HG02798 (cell line): ENCODE data around the gene SHH.

ENCODE experiments used
- ATAC-seq: cut with Tn5 transposase; IDR thresholded peaks from one replicate; pipeline ENCODE4 v1.9.1; 2021; ENCODE audit warnings: mild to moderate bottlenecking; ENCODE audit not compliant: unreplicated experiment, poor library complexity

SHH gene

DNA sequence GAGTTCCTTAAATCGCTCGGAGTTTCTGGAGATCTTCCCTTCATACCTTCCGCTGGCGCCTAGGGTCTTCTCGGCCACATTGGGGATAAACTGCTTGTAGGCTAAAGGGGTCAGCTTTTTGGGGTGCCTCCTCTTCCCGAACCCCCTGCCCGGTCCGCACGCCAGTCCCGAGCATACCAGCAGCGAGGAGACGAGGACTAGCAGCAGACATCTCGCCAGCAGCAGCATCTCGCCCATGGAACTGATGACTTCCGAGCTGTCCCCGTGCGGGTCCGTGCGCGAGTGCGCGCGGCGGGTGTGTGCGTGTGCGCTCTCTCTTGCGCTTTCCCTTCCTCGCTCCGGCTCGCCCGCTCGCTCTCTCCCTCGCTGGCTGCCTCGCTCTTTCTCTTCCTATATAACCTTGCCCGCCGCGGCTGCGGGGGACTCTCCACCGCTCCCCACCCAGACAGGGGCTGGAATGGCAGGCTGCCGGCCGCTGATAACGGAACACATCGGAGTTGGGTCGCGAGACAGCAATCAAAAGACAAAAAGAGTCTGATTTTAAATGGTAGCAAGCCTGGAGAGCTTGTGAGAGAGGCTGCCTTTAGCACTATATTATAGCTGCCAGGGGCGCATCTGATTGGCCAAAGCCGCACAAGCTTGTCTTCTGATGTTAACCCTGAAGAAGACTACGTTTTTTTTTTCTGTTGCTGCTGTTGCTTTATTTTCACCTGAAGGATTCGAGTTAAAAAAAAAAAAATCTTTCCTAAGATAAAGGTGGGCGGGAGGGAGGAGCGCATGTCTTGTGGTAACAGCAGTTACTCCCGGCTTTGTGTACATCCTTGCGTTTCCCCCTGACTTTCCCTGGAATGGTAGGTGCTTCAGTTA is at the start of gene SHH:
Gene SHH (minus strand): TSS at position 569 of the 867 bp plus-strand sequence. CDS start 341 bp downstream, at position 228.
- no peak for ATAC-seq

DNA sequence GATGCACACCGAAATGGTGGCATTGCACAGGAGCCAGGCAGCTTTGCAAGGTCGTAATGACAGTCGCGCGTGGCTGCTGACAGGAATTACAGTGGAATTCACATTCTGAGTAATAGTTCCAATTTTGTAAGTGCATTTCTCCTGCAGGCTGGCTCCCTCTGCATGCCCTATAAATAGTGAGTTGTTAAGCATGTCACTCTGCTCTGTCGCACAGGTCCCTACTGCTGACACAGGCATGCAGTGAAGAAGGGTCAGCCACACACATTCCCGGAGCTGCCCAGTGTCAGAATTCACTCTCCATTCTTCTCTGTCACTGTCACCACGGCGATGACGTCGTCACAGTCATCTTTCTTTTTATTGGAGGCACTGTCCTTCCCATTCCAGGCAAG is 49.2 kb upstream of the SHH start:
- ATAC-seq: no peak

DNA sequence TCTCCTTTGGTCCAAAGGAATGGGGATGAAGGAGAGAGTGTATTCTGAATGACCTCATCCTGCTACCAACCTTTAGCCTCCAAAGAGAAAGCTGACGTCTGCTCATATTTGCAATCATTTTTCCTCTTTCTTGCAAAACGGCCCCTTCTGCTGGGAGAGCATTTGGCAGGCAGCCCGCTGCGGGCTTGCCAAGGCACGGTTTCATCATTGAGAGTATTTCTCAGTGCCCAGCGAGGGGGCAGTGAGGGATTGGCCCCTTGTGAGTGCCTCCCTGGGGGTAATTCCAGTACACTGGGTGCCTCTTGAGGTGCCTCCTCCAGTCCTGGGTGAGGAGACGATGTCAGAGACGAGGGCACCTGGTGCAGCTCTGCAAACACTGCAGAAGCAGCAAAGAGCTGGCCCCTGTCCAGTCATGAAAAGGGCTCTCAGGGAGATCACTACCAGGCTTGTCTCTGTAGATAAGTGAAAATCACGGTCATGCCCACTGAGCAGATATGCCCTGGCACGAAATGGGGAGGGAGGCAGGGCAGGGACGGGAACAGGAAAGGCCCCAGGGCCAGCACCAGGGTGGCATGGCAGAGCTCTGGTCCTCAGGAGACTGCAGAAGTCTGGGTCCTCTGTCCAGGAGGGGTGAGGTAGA is 48.7 kb upstream of the SHH start:
- ATAC-seq: no peak

DNA sequence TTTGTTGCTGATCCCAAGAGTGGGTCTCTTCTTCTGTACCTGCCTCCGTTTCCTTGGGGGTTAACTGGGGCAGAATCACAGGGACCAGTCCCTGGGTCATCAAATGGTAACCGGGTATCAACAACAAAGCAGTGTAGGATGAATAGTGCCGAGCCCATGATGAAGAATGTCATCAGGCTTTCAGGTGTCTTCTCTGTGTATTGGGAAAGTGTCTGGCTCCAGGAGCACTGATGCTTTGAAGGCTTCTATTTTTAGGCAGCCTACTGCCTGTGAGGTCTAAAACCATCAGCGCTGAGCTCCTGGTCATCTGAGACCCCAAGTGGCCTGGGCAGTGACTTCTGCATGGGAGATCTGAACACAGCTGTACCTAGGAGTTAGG is 48.2 kb upstream of the SHH start:
- ATAC-seq: no peak

DNA sequence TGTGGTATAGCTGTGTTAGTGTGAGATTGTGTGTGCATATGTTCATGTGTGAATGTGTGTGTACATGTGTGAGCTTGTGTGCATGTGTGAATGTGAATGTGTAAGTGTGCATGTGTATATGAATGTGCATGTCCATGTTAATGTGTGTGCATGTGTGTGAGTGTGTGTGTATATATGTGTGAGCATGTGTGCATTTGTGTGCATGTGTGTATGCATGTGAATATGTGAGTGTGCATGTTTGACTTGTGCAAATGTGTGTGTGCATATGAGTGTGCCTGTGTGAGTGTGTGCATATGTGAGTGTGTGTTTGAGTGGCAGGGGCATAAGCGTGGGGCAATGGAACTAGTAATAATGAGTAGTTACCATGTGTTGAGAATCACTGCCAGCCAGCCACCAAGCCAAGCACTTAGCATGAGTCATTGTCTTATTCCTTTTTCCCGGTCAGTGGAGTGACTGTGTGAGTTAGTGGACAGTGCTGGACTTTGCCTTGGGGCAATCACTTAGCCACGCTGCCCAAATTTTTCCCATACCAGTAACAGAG is 46.3 kb upstream of the SHH start:
- ATAC-seq: no peak

DNA sequence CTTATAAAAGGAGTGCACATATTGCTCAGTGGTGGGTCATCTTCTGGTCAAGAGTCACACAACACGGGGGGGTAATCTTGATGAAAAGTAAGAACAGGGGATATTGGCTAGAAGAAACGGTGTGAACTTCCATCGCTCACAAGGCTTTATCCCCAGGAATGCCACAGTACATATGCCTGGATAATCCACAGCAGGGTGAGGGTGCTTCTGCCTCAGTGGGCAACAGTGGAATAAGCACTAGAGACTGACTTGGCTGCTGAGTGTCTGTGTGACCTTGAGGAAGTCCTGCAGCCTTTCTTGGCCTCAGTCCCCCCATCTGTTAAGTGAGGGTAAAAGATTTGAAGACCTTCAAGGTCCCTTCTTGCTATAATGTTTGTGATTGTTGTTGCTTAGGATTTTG is 44.9 kb upstream of the SHH start:
- ATAC-seq: no peak

- no peak for ATAC-seq
Observed at GRCh38 chr7:155856656-155857055, 44.4 kb upstream of the SHH start.

DNA sequence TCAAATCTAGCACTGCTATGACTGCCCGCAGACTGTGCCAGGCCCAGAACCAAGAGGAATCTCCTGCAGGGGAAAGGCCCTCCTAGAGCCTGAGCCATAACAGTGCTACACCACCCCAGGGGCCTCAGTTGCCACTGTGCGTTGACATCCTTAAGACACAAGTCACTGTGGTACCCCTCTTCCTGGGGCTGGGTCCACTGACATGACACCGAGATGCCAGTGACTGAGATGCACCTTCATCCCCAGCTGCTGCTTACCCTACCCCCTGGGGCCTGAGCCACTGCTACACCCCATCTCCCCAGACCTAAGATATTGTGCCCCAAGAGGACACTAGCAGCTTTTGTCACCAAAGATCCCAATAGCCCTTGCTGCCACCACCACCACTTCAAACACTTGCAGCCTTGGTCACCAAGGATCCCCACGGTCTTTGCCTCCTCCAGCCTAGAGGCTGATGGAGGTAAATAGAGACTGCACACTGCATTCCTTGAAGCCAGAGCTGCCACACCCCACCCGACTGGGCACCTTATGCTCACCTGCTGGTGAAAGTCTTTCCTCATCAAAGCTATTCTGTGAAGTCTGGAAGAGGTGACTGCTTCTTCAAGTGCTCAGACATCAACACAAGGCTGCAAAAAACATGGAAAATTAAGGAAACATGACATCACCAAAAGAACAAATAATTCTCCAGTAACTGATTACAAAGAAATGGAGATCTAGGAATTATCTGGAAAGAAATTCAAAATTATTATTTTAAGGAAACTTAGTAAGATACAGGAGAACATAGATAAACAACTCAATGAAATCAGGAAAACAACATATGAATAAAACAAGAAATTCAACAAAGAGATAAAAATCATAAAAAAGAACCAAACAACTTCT is 40.4 kb upstream of the SHH start:
- no peak for ATAC-seq

DNA sequence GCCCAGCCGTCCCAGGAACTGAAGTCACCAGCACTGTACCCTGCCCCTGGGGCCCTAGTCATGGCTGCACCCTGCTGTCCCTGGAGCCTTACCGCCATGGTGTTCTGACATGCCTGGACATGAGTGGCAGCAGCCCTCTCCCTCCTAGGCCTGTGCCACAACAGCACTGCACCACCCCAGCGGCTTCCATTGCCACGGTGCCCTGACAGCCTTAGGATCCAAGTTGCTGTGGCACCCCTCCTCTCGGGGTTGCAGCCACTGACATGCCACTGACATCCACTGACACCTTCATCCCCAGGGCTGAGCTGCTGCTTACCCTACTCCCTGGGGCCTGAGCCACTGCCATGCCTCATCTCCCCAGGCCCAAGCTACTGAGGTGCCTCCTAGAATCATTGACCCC is 39.6 kb upstream of the SHH start:
- no peak for ATAC-seq

GRCh38 chr7:155850766-155851678 is 38.8 kb upstream of the SHH start:
- ATAC-seq: no peak

- ATAC-seq: no peak
Observed at GRCh38 chr7:155850001-155850436, 37.8 kb upstream of the SHH start.

GRCh38 chr7:155848691-155849669 is 36.7 kb upstream of the SHH start:
- ATAC-seq: no peak

DNA sequence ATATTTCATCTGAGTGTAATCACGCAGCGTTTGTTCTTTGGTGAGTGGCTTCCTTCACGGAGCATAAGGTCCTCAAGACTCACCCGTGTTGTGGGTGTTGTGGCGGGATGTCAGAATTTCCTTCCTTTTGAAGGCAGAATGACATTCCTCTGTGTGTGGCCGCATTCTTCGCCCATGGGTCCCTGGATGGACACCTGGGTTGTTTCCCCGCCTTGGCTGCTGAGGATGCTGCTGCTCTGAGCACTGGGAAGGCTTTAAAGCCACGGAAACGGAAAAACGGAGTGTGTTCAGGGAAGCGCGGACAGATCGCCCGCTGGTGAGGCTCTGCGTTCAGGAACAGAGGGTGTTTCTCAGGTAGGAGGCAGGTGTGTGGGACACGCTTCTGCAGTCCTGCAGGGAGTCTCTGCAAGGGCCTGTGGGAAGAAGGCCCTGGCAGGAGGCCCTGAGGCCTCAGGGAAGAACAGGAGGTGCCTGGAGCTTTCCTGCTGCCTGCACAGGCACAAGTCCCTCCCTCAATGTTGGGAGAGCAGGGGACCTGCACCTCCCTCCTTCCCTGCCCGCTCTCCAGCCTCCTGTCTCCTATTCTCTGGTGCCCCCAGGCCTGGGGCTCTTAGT is 35.7 kb upstream of the SHH start:
- ATAC-seq: no peak

DNA sequence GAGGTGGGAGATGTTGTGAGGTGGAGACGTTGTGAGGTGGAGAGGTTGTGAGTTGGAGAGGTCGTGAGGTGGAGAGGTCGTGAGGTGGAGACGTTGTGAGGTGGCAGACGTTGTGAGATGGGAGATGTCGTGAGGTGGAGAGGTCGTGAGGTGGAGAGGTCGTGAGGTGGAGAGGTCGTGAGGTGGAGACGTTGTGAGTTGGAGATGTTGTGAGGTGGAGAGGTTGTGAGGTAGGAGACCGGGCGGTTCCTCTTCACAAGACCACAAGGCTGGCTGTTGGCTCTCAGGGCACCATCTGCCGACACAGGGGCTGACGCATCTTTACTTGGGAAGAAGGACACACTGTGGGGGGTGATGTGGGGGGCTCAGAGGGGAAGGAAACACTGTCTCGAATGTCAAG is 34.7 kb upstream of the SHH start:
- ATAC-seq: no peak

- ATAC-seq: no peak
Observed at GRCh38 chr7:155846156-155846555, 33.9 kb upstream of the SHH start.

DNA sequence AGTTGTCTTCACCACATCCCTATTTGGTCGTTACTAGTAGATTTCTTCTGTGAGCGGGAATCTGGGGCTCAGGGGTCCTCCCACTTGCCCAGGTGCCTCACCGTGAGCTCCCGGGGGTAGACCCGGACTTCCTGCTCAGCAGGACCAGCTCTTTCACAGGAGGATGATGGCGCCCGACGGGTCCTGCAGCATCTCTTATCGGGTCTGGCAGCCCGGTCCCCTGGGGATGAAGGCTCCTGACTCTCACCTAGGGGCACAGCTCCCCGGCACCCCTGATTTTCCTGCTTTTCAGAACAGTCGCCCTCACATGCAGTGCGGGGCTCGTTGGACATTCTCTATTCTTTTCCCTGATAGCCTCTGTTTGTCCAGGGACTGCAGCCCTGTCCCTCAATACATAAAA is 33.0 kb upstream of the SHH start:
- no peak for ATAC-seq

GRCh38 chr7:155844526-155844925 is 32.3 kb upstream of the SHH start:
- no peak for ATAC-seq

GRCh38 chr7:155844019-155844453 is 31.8 kb upstream of the SHH start:
- ATAC-seq: no peak
